Measurements from ENCODE around the gene APBA1.

The APBA1 gene

DNA sequence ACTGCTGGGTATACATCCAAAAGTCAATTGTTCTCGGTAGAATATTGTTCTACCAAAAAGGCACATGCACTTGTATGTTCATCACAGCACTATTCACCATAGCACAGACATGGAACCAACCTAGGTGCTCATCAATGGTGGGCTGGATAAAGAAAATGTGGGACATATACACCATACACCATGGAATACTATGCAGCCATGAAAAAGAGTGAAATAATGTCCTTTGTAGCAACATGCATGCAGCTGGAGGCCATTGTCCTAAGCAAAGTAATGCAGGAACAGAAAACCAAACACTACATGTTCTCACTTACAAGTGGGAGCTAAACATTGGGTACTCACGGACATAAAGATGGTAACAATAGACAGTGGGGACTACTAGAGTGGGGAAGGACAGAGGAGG, 145.5 kb downstream of the APBA1 start:
- no peak overlapping the region for H3K4me3 ChIP-seq (ENCODE audit: low read depth, low read length)
- TF ChIP-seq MYC (IDR thresholded peaks at IDR 0.05; ENCODE audit: low read depth, low read length) = no peak
- no peak for TF ChIP-seq CTCF (IDR thresholded peaks at IDR 0.05; ENCODE audit: low read depth, low read length)
- no peak for DNase-seq (ENCODE audit: low read depth)

- TF ChIP-seq MAX (IDR thresholded peaks at IDR 0.05; ENCODE audit: low read depth, low read length) (no peak), CTCF (IDR thresholded peaks at IDR 0.05; ENCODE audit: low read depth, low read length) (no peak), POLR2A (IDR thresholded peaks at IDR 0.05; ENCODE audit: extremely low read depth, insufficient read length) (no peak), MYC (IDR thresholded peaks at IDR 0.05; ENCODE audit: low read depth, low read length) (no peak)
Observed at GRCh38 chr9:69519470-69520240, 152.5 kb downstream of the APBA1 start.

GRCh38 chr9:69516353-69517322, 155.5 kb downstream of the APBA1 start:
- no peak overlapping the region for H3K4me3 ChIP-seq (ENCODE audit: low read depth, low read length)
- no peak for TF ChIP-seq MYC (IDR thresholded peaks at IDR 0.05; ENCODE audit: low read depth, low read length)
- TF ChIP-seq POLR2A (IDR thresholded peaks at IDR 0.05; ENCODE audit: extremely low read depth, insufficient read length) = no peak
- no peak for TF ChIP-seq CTCF (IDR thresholded peaks at IDR 0.05; ENCODE audit: low read depth, low read length)
- TF ChIP-seq MAX (IDR thresholded peaks at IDR 0.05; ENCODE audit: low read depth, low read length) = no peak
- no peak for DNase-seq (ENCODE audit: low read depth)

More at GRCh38 chr9:69519470-69520240, 152.5 kb downstream of the APBA1 start:
- H3K4me3 ChIP-seq (ENCODE audit: low read depth, low read length) = no peak overlapping the region
- DNase-seq (ENCODE audit: low read depth) = no peak

- no peak for TF ChIP-seq MYC (IDR thresholded peaks at IDR 0.05; ENCODE audit: low read depth, low read length)
- no peak for TF ChIP-seq POLR2A (IDR thresholded peaks at IDR 0.05; ENCODE audit: extremely low read depth, insufficient read length)
- no peak for TF ChIP-seq CTCF (IDR thresholded peaks at IDR 0.05; ENCODE audit: low read depth, low read length)
- TF ChIP-seq MAX (IDR thresholded peaks at IDR 0.05; ENCODE audit: low read depth, low read length) = no peak
- DNase-seq (ENCODE audit: low read depth) = no peak
- no peak overlapping the region for H3K4me3 ChIP-seq (ENCODE audit: low read depth, low read length)
Observed at GRCh38 chr9:69515810-69516209, 156.4 kb downstream of the APBA1 start.

- TF ChIP-seq MYC (IDR thresholded peaks at IDR 0.05; ENCODE audit: low read depth, low read length) = no peak
- TF ChIP-seq MAX (IDR thresholded peaks at IDR 0.05; ENCODE audit: low read depth, low read length) = no peak
- no peak for TF ChIP-seq POLR2A (IDR thresholded peaks at IDR 0.05; ENCODE audit: extremely low read depth, insufficient read length)
- DNase-seq (ENCODE audit: low read depth) = no peak
- H3K4me3 ChIP-seq (ENCODE audit: low read depth, low read length) = no peak overlapping the region
Observed at GRCh38 chr9:69513141-69513820, 158.9 kb downstream of the APBA1 start.

Data from NB4 (cell line).